ENCODE measurements around the gene MTHFS. TPM values are rescaled to one million over a fixed set of nuclear protein-coding genes. Genes with fewer than 3 reads are reported as not detected.

MTHFS gene
- total RNA-seq, 6 donors from 2014 or later, result 15.0 to 60.8 (median 33.8) TPM

GRCh38 chr15:79898369-79898768 is 1.6 kb upstream of the MTHFS start:
- Histone ChIP-seq H3K4me3 (no peak overlapping the region), H3K27me3 (no peaks in the 10 kb centered on the region), H3K9me3 (no peaks in the 10 kb centered on the region), H3K27ac (peak overlapping the region; percentile 95 to 99 (median 97)), H3K36me3 (no peaks in the 10 kb centered on the region), H3K4me1 (peaks cover 3 to 34% (median 26%) of the 10 kb centered on the region in 4 donors)
- DNase-seq (no peak), ATAC-seq (ENCODE audit: low FRiP score in 2 of 2) (no peak)
- TF ChIP-seq POLR2A (IDR thresholded peaks at IDR 0.05) (no peak), EP300 (IDR thresholded peaks at IDR 0.05) (no peak), CTCF (IDR thresholded peaks at IDR 0.05) (no peak)
- WGBS, 2 donors, result 83 to 85% methylated on average over 4 of the region's 4 CpGs

DNA sequence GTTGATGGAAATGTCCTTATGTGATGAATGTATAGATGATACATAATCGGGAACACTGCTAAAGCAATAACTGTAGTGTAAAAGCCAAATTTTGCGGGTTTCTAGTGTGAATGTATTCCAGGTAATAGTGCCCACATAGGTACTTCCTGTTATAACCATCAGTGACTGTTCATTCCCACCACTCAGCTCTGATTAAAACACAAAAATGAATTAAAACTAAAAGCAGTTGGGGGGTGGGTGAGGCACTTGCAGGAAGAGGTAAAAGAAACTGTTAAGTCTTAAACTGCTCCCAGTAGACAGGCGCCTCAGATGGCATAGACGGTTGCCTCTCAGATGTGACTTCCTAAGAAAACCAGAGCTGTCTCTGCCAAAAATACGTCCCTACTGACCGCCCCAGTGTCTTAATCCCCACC is 893 bp upstream of the MTHFS start:
- Histone ChIP-seq H3K27me3 (no peaks in the 10 kb centered on the region), H3K9me3 (no peaks in the 10 kb centered on the region), H3K36me3 (no peaks in the 10 kb centered on the region), H3K4me3 (peak overlapping the region in 3 of 4 donors; percentile 67 to 83 (median 80)), H3K4me1 (peaks cover 3 to 34% (median 26%) of the 10 kb centered on the region in 4 donors), H3K27ac (peak overlapping the region; percentile 95 to 99 (median 97))
- no peak for TF ChIP-seq POLR2AphosphoS5 (IDR thresholded peaks at IDR 0.05)
- TF ChIP-seq POLR2A (IDR thresholded peaks at IDR 0.05), result no peak
- TF ChIP-seq CTCF (IDR thresholded peaks at IDR 0.05), result no peak
- no peak for TF ChIP-seq EP300 (IDR thresholded peaks at IDR 0.05)
- no peak for ATAC-seq (ENCODE audit: low FRiP score in 2 of 2)
- WGBS, 2 donors, result 71 to 84% methylated on average over 6 of the region's 6 CpGs
- no peak for DNase-seq

DNA sequence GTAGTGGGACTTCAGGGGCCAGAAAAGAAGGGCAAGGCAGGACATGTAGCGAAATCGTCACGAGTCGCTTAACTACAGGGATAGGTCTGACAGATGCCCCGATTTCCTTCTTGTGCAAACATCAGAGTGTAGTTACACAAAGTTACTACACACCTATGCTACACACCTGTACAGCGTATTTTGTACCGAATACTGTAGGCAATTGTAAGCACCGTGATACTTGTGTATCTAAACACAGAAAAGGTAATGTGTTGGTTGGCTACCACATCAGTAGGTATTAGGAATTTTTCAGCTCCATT is 515 bp upstream of the MTHFS start:
- peak overlapping the region; percentile 67 to 83 (median 76) for H3K4me3 ChIP-seq
- 17 to 74% methylated on average over 4 to 8 of the region's 8 CpGs for WGBS, 2 donors
- H3K36me3 ChIP-seq, result no peaks in the 10 kb centered on the region
- no peak for TF ChIP-seq EP300 (IDR thresholded peaks at IDR 0.05)
- no peak for TF ChIP-seq CTCF (IDR thresholded peaks at IDR 0.05)
- no peak for TF ChIP-seq POLR2AphosphoS5 (IDR thresholded peaks at IDR 0.05)
- no peak for DNase-seq
- peaks cover 3 to 34% (median 26%) of the 10 kb centered on the region in 4 donors for H3K4me1 ChIP-seq
- H3K27me3 ChIP-seq, result no peaks in the 10 kb centered on the region
- no peak for ATAC-seq (ENCODE audit: low FRiP score in 2 of 2)
- H3K9me3 ChIP-seq, result no peaks in the 10 kb centered on the region
- peak overlapping the region; percentile 95 to 99 (median 97) for H3K27ac ChIP-seq

DNA sequence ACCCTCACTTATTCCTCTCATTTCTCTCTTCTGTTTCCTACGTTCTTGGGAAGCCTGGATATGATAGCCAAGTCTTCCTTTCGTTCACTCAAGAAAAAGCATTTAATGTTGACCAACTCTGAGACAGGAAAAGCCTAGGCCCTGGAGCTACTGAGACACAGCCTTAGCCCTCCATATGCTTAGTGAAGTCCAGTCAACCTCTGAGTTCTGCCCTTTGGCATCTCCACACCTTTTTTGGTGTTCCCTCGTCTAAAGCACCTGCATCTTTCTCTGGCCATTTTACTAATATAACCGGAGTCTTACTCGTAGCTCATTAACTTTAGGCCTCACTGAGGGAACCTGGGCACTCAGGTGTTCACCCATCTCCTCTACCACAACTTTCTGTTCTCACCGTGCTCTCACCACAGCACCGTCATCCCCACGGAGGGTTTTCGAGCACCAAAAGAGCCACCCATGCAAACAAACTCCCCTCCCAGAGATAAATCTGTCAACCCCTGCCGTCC is 632 bp downstream of the MTHFS start:
- H3K27me3 ChIP-seq, result no peaks in the 10 kb centered on the region
- H3K36me3 ChIP-seq, result no peaks in the 10 kb centered on the region
- peak overlapping the region; percentile 95 to 99 (median 97) for H3K27ac ChIP-seq
- no peak for TF ChIP-seq CTCF (IDR thresholded peaks at IDR 0.05)
- no peak for TF ChIP-seq POLR2AphosphoS5 (IDR thresholded peaks at IDR 0.05)
- TF ChIP-seq POLR2A (IDR thresholded peaks at IDR 0.05), result no peak
- TF ChIP-seq EP300 (IDR thresholded peaks at IDR 0.05), result no peak
- no peaks in the 10 kb centered on the region for H3K9me3 ChIP-seq
- H3K4me3 ChIP-seq, result peak overlapping the region in 3 of 4 donors; percentile 67 to 83 (median 80)
- 19 to 22% methylated on average over 10 of the region's 10 CpGs for WGBS, 2 donors
- ATAC-seq (ENCODE audit: low FRiP score in 2 of 2) (peak; percentile 1 to 39), DNase-seq (no peak)
- peaks cover 3 to 34% (median 26%) of the 10 kb centered on the region in 4 donors for H3K4me1 ChIP-seq
